BJ (cell line): ENCODE data around the gene CXXC4. TPM values are rescaled to one million over a fixed set of nuclear protein-coding genes. Genes with fewer than 3 reads are reported as not detected.

Experiments used
- CTCF ChIA-PET: fragments of 350-600 bp; formaldehyde crosslinking; extraction: SDS; loops from one replicate; lab custom pipeline; 2021; ENCODE audit warnings: antibody characterized with exemption, inconsistent platforms; lab: Yijun Ruan, JAX
- POLR2A ChIA-PET: fragments of 300-600 bp; sonication (Branson Sonifier 250); formaldehyde crosslinking; extraction: SDS; loops from one replicate; lab custom pipeline; 2021; ENCODE audit warnings: antibody characterized with exemption; lab: Charles Lee
- DNase-seq: peaks from one replicate; pipeline ENCODE4 v3.0.0-alpha.2; 2011; ENCODE audit warnings: low read depth
- H3K27me3 ChIP-seq: 2 replicates; pipeline ENCODE4 v1.6.0; 2011; ENCODE audit warnings: low read length; ENCODE audit not compliant: control insufficient read depth, insufficient read depth
- H3K36me3 ChIP-seq: 2 replicates; pipeline ENCODE4 v1.5.1; 2011; ENCODE audit warnings: low read length; ENCODE audit not compliant: control insufficient read depth, insufficient read depth
- H3K4me3 ChIP-seq: 2 replicates; pipeline ENCODE4 v1.5.1; 2011; ENCODE audit warnings: low read depth, mild to moderate bottlenecking, control low read depth, low read length
- CTCF ChIP-seq: IDR thresholded peaks from 2 replicates; pipeline ENCODE4 v1.5.1; 2011; ENCODE audit warnings: low read depth, mild to moderate bottlenecking, control low read depth, inconsistent platforms, low read length, moderate library complexity; ENCODE audit not compliant: insufficient read depth
- polyA plus RNA-seq: library from polyadenylated mRNA; depleted of rRNA; stranded (reverse); fragments of >200 nt; gene quantifications from 2 replicates; pipeline ENCODE4 v1.2.3, GENCODE V29; 2011

Gene CXXC4
- polyA plus RNA-seq, 1 experiment, result not detected

GRCh38 chr4:104447294-104447693 lies 47.4 kb downstream of the CXXC4 start:
- no peak for TF ChIP-seq CTCF
- no peak for DNase-seq
- H3K27me3 ChIP-seq, result no peaks in the 10 kb centered on the region
- ChIA-PET POLR2A (no interaction called here), CTCF (no interaction called here)
- H3K4me3 ChIP-seq, result no peak overlapping the region
- H3K36me3 ChIP-seq, result no peaks in the 10 kb centered on the region

GRCh38 chr4:104446431-104447278 lies 48.0 kb downstream of the CXXC4 start:
- CTCF ChIA-PET, result no interaction called here
- no peak for DNase-seq

GRCh38 chr4:104444685-104445084 lies 50.0 kb downstream of the CXXC4 start:
- TF ChIP-seq CTCF, result no peak
- no peak for DNase-seq
- H3K27me3 ChIP-seq, result no peaks in the 10 kb centered on the region
- ChIA-PET POLR2A (no interaction called here), CTCF (no interaction called here)
- H3K4me3 ChIP-seq, result no peak overlapping the region
- no peaks in the 10 kb centered on the region for H3K36me3 ChIP-seq

More at GRCh38 chr4:104446431-104447278, 48.0 kb downstream of the CXXC4 start:
- Histone ChIP-seq H3K27me3 (no peaks in the 10 kb centered on the region), H3K36me3 (no peaks in the 10 kb centered on the region), H3K4me3 (no peak overlapping the region)
- TF ChIP-seq CTCF, result no peak
- POLR2A ChIA-PET, result no interaction called here

GRCh38 chr4:104436542-104436941 lies 58.2 kb downstream of the CXXC4 start:
- TF ChIP-seq CTCF, result no peak
- H3K4me3 ChIP-seq, result no peak overlapping the region
- ChIA-PET CTCF (no interaction called here), POLR2A (no interaction called here)
- no peak for DNase-seq
- H3K27me3 ChIP-seq, result no peaks in the 10 kb centered on the region
- H3K36me3 ChIP-seq, result no peaks in the 10 kb centered on the region

- TF ChIP-seq CTCF, result no peak
- POLR2A ChIA-PET, result no interaction called here
- Histone ChIP-seq H3K36me3 (no peaks in the 10 kb centered on the region), H3K4me3 (no peak overlapping the region), H3K27me3 (no peaks in the 10 kb centered on the region)
- CTCF ChIA-PET, result no interaction called here
- DNase-seq, result no peak
Measured at GRCh38 chr4:104429150-104429741, 65.4 kb downstream of the CXXC4 start.
